Caco-2 (cell line): Measurements from ENCODE around the gene TNS1. TPM values are rescaled to one million over a fixed set of nuclear protein-coding genes. Genes with fewer than 3 reads are reported as not detected.
A peak's percentile ranks its signal among the peaks of the same experiment; 100 is the strongest.

Experiments
- BruUV-seq: library from RNA; stranded (reverse); fragments of 400-500 nt; replicated peaks from 2 replicates; lab custom pipeline; 2021; lab: Mats Ljungman, UMichigan
- CTCF ChIA-PET: fragments of 300-600 bp; sonication (Branson Sonifier 250); formaldehyde crosslinking; loops from one replicate; lab custom pipeline; 2022; ENCODE audit warnings: antibody characterized with exemption; lab: Charles Lee
- POLR2A ChIA-PET: fragments of 300-600 bp; sonication (Branson Sonifier 250); formaldehyde crosslinking; loops from one replicate; lab custom pipeline; 2022; ENCODE audit warnings: antibody characterized with exemption; lab: Charles Lee
- DNase-seq, 2 experiments: peaks; one replicate each; pipeline versions ENCODE4 v3.0.0 to v3.0.0-alpha.2; 2020 to 2022
- H3K27me3 ChIP-seq: replicated peaks from 2 replicates; pipeline ENCODE4 v1.6.0; 2011; ENCODE audit warnings: low read length; ENCODE audit not compliant: control insufficient read depth, insufficient read depth
- H3K36me3 ChIP-seq: 2 replicates; pipeline ENCODE4 v1.5.1; 2011; ENCODE audit warnings: low read length; ENCODE audit not compliant: control insufficient read depth, insufficient read depth
- H3K4me1 ChIP-seq: fragments of 250-450 bp; sonication (Bioruptor Pico); 2 replicates; pipeline ENCODE4 v1.5.1; 2020; ENCODE audit warnings: mild to moderate bottlenecking
- H3K4me3 ChIP-seq: 2 replicates; pipeline ENCODE4 v1.5.1; 2011; ENCODE audit warnings: low read depth, mild to moderate bottlenecking, control low read depth, low read length
- H3K9me3 ChIP-seq: fragments of 250-450 bp; sonication (Bioruptor Pico); 2 replicates; pipeline ENCODE4 v1.5.1; 2020; ENCODE audit warnings: mild to moderate bottlenecking, moderate library complexity
- H3K27ac Mint-ChIP-seq: one replicate; pipeline ENCODE4 v1.8.0; 2022; ENCODE audit warnings: mixed read lengths; ENCODE audit not compliant: unreplicated experiment
- H3K27me3 Mint-ChIP-seq: one replicate; pipeline ENCODE4 v1.8.0; 2022; ENCODE audit warnings: mixed read lengths; ENCODE audit not compliant: insufficient read depth, unreplicated experiment
- H3K36me3 Mint-ChIP-seq: one replicate; pipeline ENCODE4 v1.8.0; 2022; ENCODE audit warnings: mild to moderate bottlenecking, mixed read lengths; ENCODE audit not compliant: insufficient read depth, unreplicated experiment
- H3K4me1 Mint-ChIP-seq: one replicate; pipeline ENCODE4 v1.8.0; 2022; ENCODE audit warnings: low read depth, mixed read lengths; ENCODE audit not compliant: unreplicated experiment
- H3K4me3 Mint-ChIP-seq: one replicate; pipeline ENCODE4 v1.8.0; 2022; ENCODE audit warnings: mild to moderate bottlenecking, moderate library complexity, mixed read lengths; ENCODE audit not compliant: unreplicated experiment
- H3K9me3 Mint-ChIP-seq: one replicate; pipeline ENCODE4 v1.8.0; 2022; ENCODE audit warnings: mixed read lengths; ENCODE audit not compliant: unreplicated experiment
- CTCF ChIP-seq, 2 experiments: fragments of 200-600 bp in 1 of 2; IDR thresholded peaks; 1 replicate in 1 of 2; 2 replicates in 1 of 2; pipeline versions ENCODE4 v1.5.1 to v1.8.0; 2011 to 2022; ENCODE audit warnings: antibody characterized with exemption in 1 of 2, control low read depth in 1 of 2, inconsistent platforms in 1 of 2, low read depth in 1 of 2, low read length in 1 of 2, mild to moderate bottlenecking in 1 of 2, moderate library complexity in 1 of 2; ENCODE audit not compliant: insufficient read depth in 1 of 2, severe bottlenecking in 1 of 2, unreplicated experiment in 1 of 2
- intact Hi-C: fragments of 100-400 bp; cut with micrococcal nuclease; formaldehyde crosslinking; loops from one replicate; pipeline ENCODE4 v1.10.0; 2022; ENCODE audit not compliant: unreplicated experiment
- total RNA-seq: library from RNA; stranded (reverse); gene quantifications from 2 replicates; pipeline ENCODE4 v1.2.3, GENCODE V29; 2022

Gene TNS1
- total RNA-seq, 1 experiment from 2014 or later = 16.1 TPM

GRCh38 chr2:217995731-217996231 is 7.0 kb downstream of the TNS1 start:
- no peaks in the 10 kb centered on the region for H3K4me1 ChIP-seq
- no TSS peak for BruUV-seq
- ChIA-PET POLR2A (no interaction called here), CTCF (interaction anchor here (0.7 to 1.8 kb wide), 2 partner anchors 138 to 210 kb away, joined by 3 to 6 read pairs; no protein-coding TSS in a partner anchor)
- Mint-ChIP-seq H3K9me3 (no peaks in the 10 kb centered on the region), H3K27me3 (no peaks in the 10 kb centered on the region), H3K36me3 (no peaks in the 10 kb centered on the region), H3K4me1 (no peaks in the 10 kb centered on the region), H3K4me3 (no peak overlapping the region), H3K27ac (no peak overlapping the region)
- no peak for DNase-seq
- no peak for TF ChIP-seq CTCF (IDR thresholded peaks at IDR 0.05; ENCODE audit: insufficient read depth in 1 of 2, low read depth in 1 of 2, low read length in 1 of 2, severe bottlenecking in 1 of 2, unreplicated experiment in 1 of 2)
- no peaks in the 10 kb centered on the region for H3K27me3 ChIP-seq
- H3K9me3 ChIP-seq = no peaks in the 10 kb centered on the region
- H3K36me3 ChIP-seq = no peaks in the 10 kb centered on the region
- intact Hi-C loops = loop anchor here (2.0 kb wide), 1 partner anchor 39 kb away; no protein-coding TSS in a partner anchor
- H3K4me3 ChIP-seq = no peak overlapping the region

- H3K36me3 Mint-ChIP-seq = no peaks in the 10 kb centered on the region
- no peak overlapping the region for H3K4me3 Mint-ChIP-seq
- BruUV-seq = no TSS peak
- DNase-seq = no peak
- CTCF ChIA-PET = interaction anchor here (0.6 to 2.9 kb wide), 4 partner anchors 16 to 209 kb away, joined by 3 to 39 read pairs (median 4); no protein-coding TSS in a partner anchor
- H3K27ac Mint-ChIP-seq = no peak overlapping the region
- POLR2A ChIA-PET = no interaction called here
- no peak for TF ChIP-seq CTCF (IDR thresholded peaks at IDR 0.05; ENCODE audit: insufficient read depth in 1 of 2, low read depth in 1 of 2, low read length in 1 of 2, severe bottlenecking in 1 of 2, unreplicated experiment in 1 of 2)
- no peaks in the 10 kb centered on the region for H3K9me3 Mint-ChIP-seq
- H3K4me1 Mint-ChIP-seq = no peaks in the 10 kb centered on the region
- Histone ChIP-seq H3K4me3 (no peak overlapping the region), H3K9me3 (no peaks in the 10 kb centered on the region), H3K36me3 (no peaks in the 10 kb centered on the region), H3K27me3 (no peaks in the 10 kb centered on the region), H3K4me1 (no peaks in the 10 kb centered on the region)
- intact Hi-C loops = loop anchor here (1.0 to 2.0 kb wide), 2 partner anchors 40 to 210 kb away; no protein-coding TSS in a partner anchor
- H3K27me3 Mint-ChIP-seq = no peaks in the 10 kb centered on the region
Observed at GRCh38 chr2:217994776-217995274, 8.0 kb downstream of the TNS1 start.

- H3K9me3 Mint-ChIP-seq = no peaks in the 10 kb centered on the region
- Histone ChIP-seq H3K36me3 (no peaks in the 10 kb centered on the region), H3K9me3 (no peaks in the 10 kb centered on the region), H3K27me3 (no peaks in the 10 kb centered on the region), H3K4me3 (no peak overlapping the region), H3K4me1 (peaks cover under 1% of the 10 kb centered on the region; the same call in 1 of the 2 replicates)
- ChIA-PET POLR2A (interaction anchor here (0.7 kb wide), 1 partner anchor 105 kb away, joined by 7 read pairs; no protein-coding TSS in a partner anchor), CTCF (interaction anchor here (0.6 to 2.9 kb wide), 20 partner anchors 13 to 1045 kb away, joined by 3 to 39 read pairs (median 4); no protein-coding TSS in a partner anchor)
- no peaks in the 10 kb centered on the region for H3K36me3 Mint-ChIP-seq
- intact Hi-C loops = loop anchor here (1.0 to 2.0 kb wide), 3 partner anchors 41 to 209 kb away; no protein-coding TSS in a partner anchor
- BruUV-seq = no TSS peak
- no peak overlapping the region for H3K4me3 Mint-ChIP-seq
- peaks cover 3% of the 10 kb centered on the region for H3K4me1 Mint-ChIP-seq
- H3K27me3 Mint-ChIP-seq = no peaks in the 10 kb centered on the region
- TF ChIP-seq CTCF (IDR thresholded peaks at IDR 0.05; ENCODE audit: insufficient read depth in 1 of 2, low read depth in 1 of 2, low read length in 1 of 2, severe bottlenecking in 1 of 2, unreplicated experiment in 1 of 2) = peak; percentile 93 to 94
- peak in 1 of 2 experiments; percentile 79 for DNase-seq
- no peak overlapping the region for H3K27ac Mint-ChIP-seq
Observed at GRCh38 chr2:217993817-217994463, 8.9 kb downstream of the TNS1 start.
